ENCODE data around the gene LMO1. TPM values are rescaled to one million over a fixed set of nuclear protein-coding genes. Genes with fewer than 3 reads are reported as not detected.

Gene LMO1
- total and polyA plus RNA-seq, 9 of the 15 experiments (the other 6 are each of a cell fraction or from before 2014, with no cell fraction given) = not detected

- no peak for FAIRE-seq
- intact Hi-C loops (cut with micrococcal nuclease) = no loop called here
- Histone ChIP-seq H3K27ac (ENCODE audit: extremely low read depth, low read depth, low read length) (no peak overlapping the region), H3K4me2 (ENCODE audit: insufficient read depth, low read length) (no peak overlapping the region), H3K36me3 (ENCODE audit: control insufficient read depth, insufficient read depth, low read length) (no peaks in the 10 kb centered on the region), H3K27me3 (ENCODE audit: control insufficient read depth in 2 of 2, insufficient read depth in 2 of 2, low read length in 2 of 2) (peaks cover 2 to 42% of the 10 kb centered on the region in 2 experiments; a peak in 4 of 5 replicates), H3K4me1 (replicated peaks in 1 of 2; ENCODE audit: control insufficient read depth in 2 of 2, insufficient read depth in 2 of 2, low read length in 2 of 2) (peaks cover 0 to 3% of the 10 kb centered on the region in 2 experiments; a peak in 1 of 5 replicates), H3K9me1 (ENCODE audit: control insufficient read depth, insufficient read depth, low read length) (no peaks in the 10 kb centered on the region), H3K4me3 (no peak overlapping the region), H3K9ac (ENCODE audit: insufficient read depth in 1 of 2, low read depth in 2 of 2, low read length in 2 of 2) (no peak overlapping the region), H3K9me3 (replicated peaks; ENCODE audit: control insufficient read depth, insufficient read depth, low read depth, low read length) (no peaks in the 10 kb centered on the region), H2AFZ (ENCODE audit: low read depth, low read length) (no peak overlapping the region), H4K20me1 (replicated peaks; ENCODE audit: control insufficient read depth, insufficient read depth, low read length) (0 out of 2 replicates have a peak, but pooled peaks cover 4% of the 10 kb centered on the region), H3K79me2 (ENCODE audit: control insufficient read depth, insufficient read depth, low read length) (no peaks in the 10 kb centered on the region)
- BruUV-seq (replicated peaks) = no TSS peak
- no peak for DNase-seq (ENCODE audit: extremely low read depth in 1 of 4, low spot score in 3 of 4)
- ATAC-seq = no peak
- 7% methylated on average over 5 of the region's 5 CpGs for WGBS (ENCODE audit: insufficient coverage, low coverage, missing lambda C conversion rate)
- in situ Hi-C loops (cut with MboI) = no loop called here
- CTCF ChIA-PET (ENCODE audit: low intra/inter-chr PET ratio) = no interaction called here
- POLR2A ChIA-PET = no interaction called here
- TF ChIP-seq ADNP (tag; IDR thresholded peaks at IDR 0.05) (no peak), SUPT5H (IDR thresholded peaks at IDR 0.05) (no peak), CBFA2T2 (conservative IDR thresholded peaks at IDR 0.05) (no peak), HES1 (IDR thresholded peaks at IDR 0.05; ENCODE audit: low read depth) (no peak), TEAD1 (CRISPR knock-in tag; IDR thresholded peaks at IDR 0.05) (no peak), BRF2 (IDR thresholded peaks at IDR 0.05; ENCODE audit: borderline replicate concordance, insufficient read depth, insufficient read length) (no peak), KLF1 (tag; IDR thresholded peaks at IDR 0.05) (no peak), UBTF (IDR thresholded peaks at IDR 0.05; ENCODE audit: borderline replicate concordance in 1 of 2, low read depth in 2 of 2, low read length in 2 of 2) (no peak), ZFP91 (CRISPR knock-in tag; IDR thresholded peaks at IDR 0.05) (no peak), ZNF583 (CRISPR knock-in tag; IDR thresholded peaks at IDR 0.05) (no peak)
Observed at GRCh38 chr11:8267280-8267679, 3.6 kb upstream of the LMO1 start.
